GM12878 (cell line): ENCODE data around the gene KCNJ16. TPM values are rescaled to one million over a fixed set of nuclear protein-coding genes. Genes with fewer than 3 reads are reported as not detected.

Source experiments
- ATAC-seq: fragments of 200-7000 bp; cut with Tn5 transposase; 3 replicates; pipeline ENCODE4 v1.9.1; 2020; ENCODE audit warnings: mild to moderate bottlenecking, moderate library complexity
- BruUV-seq: library from RNA; stranded (reverse); fragments of 400-500 nt; replicated peaks from 2 replicates; lab custom pipeline; 2021; lab: Mats Ljungman, UMichigan
- CTCF ChIA-PET: fragments of 300-600 bp; sonication (Branson Sonifier 250); formaldehyde crosslinking; extraction: SDS; loops from one replicate; lab custom pipeline; 2021; ENCODE audit warnings: inconsistent platforms; lab: Yijun Ruan, JAX
- POLR2A ChIA-PET: fragments of 350-600 bp; formaldehyde crosslinking; extraction: SDS; loops from one replicate; lab custom pipeline; 2021; ENCODE audit warnings: inconsistent platforms; lab: Charles Lee
- RAD21 ChIA-PET: fragments of 300-600 bp; sonication (Branson Sonifier 250); formaldehyde crosslinking; loops from one replicate; lab custom pipeline; 2023; ENCODE audit warnings: antibody characterized with exemption; ENCODE audit not compliant: unreplicated experiment; lab: Charles Lee
- SMC1A ChIA-PET: fragments of 300-600 bp; sonication (Branson Sonifier 250); formaldehyde crosslinking; loops from one replicate; lab custom pipeline; 2023; ENCODE audit not compliant: unreplicated experiment, uncharacterized antibody; lab: Charles Lee
- DNase-seq: peaks from one replicate; pipeline ENCODE4 v3.0.0-alpha.2; 2011; ENCODE audit warnings: low read depth, low spot score
- FAIRE-seq: peaks from 3 replicates; lab custom pipeline; 2011; peaks lifted over from hg19 to GRCh38; lab: Jason Lieb, UNC
- H2AFZ ChIP-seq: 2 replicates; pipeline ENCODE4 v1.6.0; 2011; ENCODE audit warnings: low read depth, low read length, control low read depth; ENCODE audit not compliant: control insufficient read depth
- H3K27ac ChIP-seq: 2 replicates; pipeline ENCODE4 v1.5.1; 2011; ENCODE audit warnings: control low read depth; ENCODE audit not compliant: control insufficient read depth, insufficient read depth
- H3K27me3 ChIP-seq, 2 experiments: replicated peaks in 1 of 2; 2 replicates each; pipeline versions ENCODE4 v1.6.0 to v1.6.1; 2011; ENCODE audit warnings: low read length in 1 of 2; ENCODE audit not compliant: control insufficient read depth in 2 of 2, insufficient read depth in 2 of 2
- H3K36me3 ChIP-seq, 2 experiments: 2 replicates each; pipeline ENCODE4 v1.5.1; 2011; ENCODE audit warnings: low read length in 1 of 2; ENCODE audit not compliant: control insufficient read depth in 2 of 2, insufficient read depth in 2 of 2
- H3K4me1 ChIP-seq: 2 replicates; pipeline ENCODE4 v1.6.1; 2011; ENCODE audit warnings: mild to moderate bottlenecking, low read length, moderate library complexity, mixed read lengths; ENCODE audit not compliant: control insufficient read depth, insufficient read depth
- H3K4me2 ChIP-seq: 2 replicates; pipeline ENCODE4 v1.6.0; 2011; ENCODE audit warnings: control low read depth; ENCODE audit not compliant: control insufficient read depth, insufficient read depth
- H3K4me3 ChIP-seq: fragments of 200-600 bp; sonication (generic); 2 replicates; pipeline ENCODE4 v1.5.1; 2016
- H3K79me2 ChIP-seq: 2 replicates; pipeline ENCODE4 v1.6.0; 2011; ENCODE audit warnings: low read length; ENCODE audit not compliant: control insufficient read depth, insufficient read depth
- H3K9ac ChIP-seq: 2 replicates; pipeline ENCODE4 v1.8.0; 2011; ENCODE audit warnings: low read length, control low read depth, mixed read lengths; ENCODE audit not compliant: control insufficient read depth, insufficient read depth
- H3K9me3 ChIP-seq: replicated peaks from 3 replicates; pipeline ENCODE4 v1.5.1; 2011; ENCODE audit warnings: mild to moderate bottlenecking, low read length; ENCODE audit not compliant: control insufficient read depth, insufficient read depth
- H4K20me1 ChIP-seq: 2 replicates; pipeline ENCODE4 v1.6.0; 2011; ENCODE audit not compliant: control insufficient read depth, insufficient read depth
- E4F1 ChIP-seq: fragments of 450-650 bp; IDR thresholded peaks from 2 replicates; pipeline ENCODE4 v1.6.1; 2018; ENCODE audit warnings: borderline replicate concordance, mild to moderate bottlenecking; ENCODE audit not compliant: partially characterized antibody
- REST ChIP-seq: IDR thresholded peaks from 2 replicates; pipeline ENCODE4 v1.6.1; 2012; ENCODE audit warnings: mild to moderate bottlenecking, low read depth, low read length
- WGBS: methylation state at CpG from one replicate; pipeline ENCODE4 v1.1.6; 2016; ENCODE audit warnings: low lambda C conversion rate; ENCODE audit not compliant: insufficient replicate concordance, insufficient coverage; ENCODE audit errors: missing lambda C conversion rate; 5-methylcytosine and 5-hydroxymethylcytosine counted together
- in situ Hi-C: fragments of 300-500 bp; cut with MboI; formaldehyde crosslinking; loops from 9 replicates; pipeline ENCODE4 v1.14.3; 2018; ENCODE audit warnings: mixed read lengths
- intact Hi-C: fragments of 100-400 bp; cut with micrococcal nuclease; formaldehyde crosslinking; loops from one replicate; pipeline ENCODE4 v1.14.2; 2022; ENCODE audit not compliant: unreplicated experiment
- polyA plus RNA-seq, 11 experiments: library from polyadenylated mRNA; depleted of rRNA in 4 of 11; unstranded in 6 of 11; stranded (reverse) in 5 of 11; fragments of >200 nt; fragmentation: Nextera tagmentation in 4 of 11; fragmentation: Illumina TruSeq in 1 of 11; extraction: Ambion mirVana in 4 of 11; extraction: Trizol in 1 of 11; gene quantifications; 1 replicate in 1 of 11; 2 replicates in 10 of 11; pipeline versions ENCODE4 v1.2.1 to v1.2.3, GENCODE V29; 2011 to 2016; ENCODE audit warnings: inconsistent platforms in 2 of 11, missing spikeins in 2 of 11, low read depth in 1 of 11
- total RNA-seq, 4 experiments: library from RNA; depleted of rRNA in 3 of 4; stranded (reverse); fragments of >200 nt in 3 of 4; fragmentation: Illumina TruSeq in 1 of 4; extraction: Trizol in 1 of 4; gene quantifications; 2 replicates each; pipeline versions ENCODE4 v1.2.1 to v1.2.3, GENCODE V29; 2013 to 2021

Gene KCNJ16
- total and polyA plus RNA-seq, 10 of the 15 experiments (the other 5 are each of a cell fraction or from before 2014, with no cell fraction given), result 0.08 to 0.24 (median 0.20) TPM; not detected in 7

- no peaks in the 10 kb centered on the region for H3K4me1 ChIP-seq
- H3K27me3 ChIP-seq, result no peaks in the 10 kb centered on the region
- TF ChIP-seq E4F1, result no peak
- peak; percentile 44; the same call in 1 of the 2 replicates for TF ChIP-seq REST
- H3K79me2 ChIP-seq, result no peaks in the 10 kb centered on the region
- FAIRE-seq (no peak), DNase-seq (no peak), ATAC-seq (no peak)
- RAD21 ChIA-PET, result no interaction called here
- CTCF ChIA-PET, result interaction anchor here (1.3 kb wide), 1 partner anchor 22 kb away, joined by 3 read pairs; no protein-coding TSS in a partner anchor
- POLR2A ChIA-PET, result no interaction called here
- H3K4me3 ChIP-seq, result no peak overlapping the region
- 14% methylated on average over 4 of the region's 4 CpGs for WGBS
- H4K20me1 ChIP-seq, result no peaks in the 10 kb centered on the region
- no peak overlapping the region for H2AFZ ChIP-seq
- no peak overlapping the region for H3K9ac ChIP-seq
- no peaks in the 10 kb centered on the region for H3K36me3 ChIP-seq
- H3K4me2 ChIP-seq, result no peak overlapping the region
- SMC1A ChIA-PET, result interaction anchor here (1.2 kb wide), 1 partner anchor 9 kb away, joined by 4 read pairs; the partner anchor contains the start of gene KCNJ16
- intact Hi-C loops (no loop called here), in situ Hi-C loops (no loop called here)
- H3K9me3 ChIP-seq, result no peaks in the 10 kb centered on the region
- no peak overlapping the region for H3K27ac ChIP-seq
- BruUV-seq, result no TSS peak
Observed at GRCh38 chr17:70084476-70084875, 9.5 kb downstream of the KCNJ16 start.
